GM21447 (cell line): ENCODE results near the gene SIDT2.

Source experiments
- ATAC-seq: cut with Tn5 transposase; IDR thresholded peaks from one replicate; pipeline ENCODE4 v1.9.1; 2021; ENCODE audit not compliant: unreplicated experiment

SIDT2 gene

GRCh38 chr11:117220999-117221774, 42.6 kb downstream of the SIDT2 start:
- no peak for ATAC-seq

GRCh38 chr11:117221775-117222517, 43.4 kb downstream of the SIDT2 start:
- ATAC-seq = no peak

- ATAC-seq = no peak
Measured at GRCh38 chr11:117222991-117223740, 44.6 kb downstream of the SIDT2 start.

GRCh38 chr11:117223741-117224689, 45.5 kb downstream of the SIDT2 start:
- no peak for ATAC-seq

GRCh38 chr11:117225553-117226170, 47.1 kb downstream of the SIDT2 start:
- ATAC-seq = no peak

GRCh38 chr11:117226388-117227385, 48.1 kb downstream of the SIDT2 start:
- ATAC-seq = peak; percentile 48

- ATAC-seq = no peak
Measured at GRCh38 chr11:117228091-117228490, 49.5 kb downstream of the SIDT2 start.

GRCh38 chr11:117229411-117229810, 50.9 kb downstream of the SIDT2 start:
- no peak for ATAC-seq

GRCh38 chr11:117229931-117230285, 51.4 kb downstream of the SIDT2 start:
- ATAC-seq = no peak

- no peak for ATAC-seq
Measured at GRCh38 chr11:117230286-117230961, 51.9 kb downstream of the SIDT2 start.

- ATAC-seq = no peak
Measured at GRCh38 chr11:117230999-117231841, 52.7 kb downstream of the SIDT2 start.

- no peak for ATAC-seq
Measured at GRCh38 chr11:117231842-117232091, 53.2 kb downstream of the SIDT2 start, which contains the start of gene PCSK7. PCSK7 (minus strand) TSS chr11:117232073; CDS start chr11:117229844, 2,229 bp downstream.

- peak; percentile 61 for ATAC-seq
Measured at GRCh38 chr11:117232092-117232878, 53.7 kb downstream of the SIDT2 start, which contains the start of gene RNF214. RNF214 (plus strand) TSS chr11:117232671; CDS start chr11:117234273, 1,602 bp downstream.

- ATAC-seq = no peak
Measured at GRCh38 chr11:117232911-117233409, 54.4 kb downstream of the SIDT2 start.

- ATAC-seq = no peak
Measured at GRCh38 chr11:117238221-117238620, 59.7 kb downstream of the SIDT2 start.

- no peak for ATAC-seq
Measured at GRCh38 chr11:117239295-117239694, 60.8 kb downstream of the SIDT2 start.
